Measurements from ENCODE around the gene HSPB9. TPM values are rescaled to one million over a fixed set of nuclear protein-coding genes. Genes with fewer than 3 reads are reported as not detected.

Gene HSPB9
- total and polyA plus RNA-seq, 2 experiments from 2014 or later, result 0.34 TPM; not detected in 1

DNA sequence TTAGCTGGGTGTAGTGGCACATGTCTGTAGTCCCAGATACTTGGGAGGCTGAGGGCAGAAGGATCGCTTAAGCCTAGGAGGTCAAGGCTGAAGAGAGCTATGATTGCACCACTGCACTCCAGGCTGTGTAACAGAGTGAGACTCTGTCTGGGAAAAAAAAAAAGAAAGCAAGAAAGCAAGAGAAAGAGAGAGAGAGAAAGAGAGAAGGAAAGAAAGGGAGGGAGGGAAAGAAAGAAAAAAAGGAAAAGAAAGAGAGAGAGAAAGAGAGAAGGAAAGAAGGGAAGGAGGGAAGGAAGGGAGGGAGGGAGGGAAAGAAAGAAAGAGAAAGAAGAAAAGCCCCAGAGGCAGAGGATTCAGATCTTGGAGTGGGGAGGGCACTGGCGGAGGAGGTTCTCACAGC, 16.6 kb upstream of the HSPB9 start:
- in situ Hi-C loops (cut with MboI), result no loop called here
- no peak overlapping the region for H3K4me2 ChIP-seq (ENCODE audit: unreplicated experiment)

DNA sequence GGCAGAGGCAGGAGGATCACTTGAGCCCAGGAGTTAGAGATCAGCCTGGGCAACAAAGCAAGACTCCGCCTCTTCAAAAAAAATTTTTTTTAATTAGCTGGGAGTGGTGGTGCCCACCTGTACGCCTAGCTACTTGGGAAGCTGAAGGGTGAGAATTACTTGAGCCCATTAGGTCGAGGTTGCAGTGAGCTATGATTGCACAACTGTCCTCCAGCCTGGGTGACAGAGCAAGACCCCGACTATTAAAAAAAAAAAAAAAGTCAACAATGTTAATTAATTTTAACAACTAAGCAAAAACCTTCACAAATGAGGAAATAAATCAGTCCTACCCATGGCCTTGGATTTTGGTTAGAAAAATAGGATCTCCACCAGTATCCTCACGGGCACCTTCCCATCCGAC, 15.5 kb upstream of the HSPB9 start:
- peaks cover 5% of the 10 kb centered on the region; the same call in 1 of the 2 replicates for H3K4me1 ChIP-seq (ENCODE audit: insufficient read depth)
- in situ Hi-C loops (cut with MboI), result no loop called here
- H3K36me3 ChIP-seq (ENCODE audit: low read depth), result no peaks in the 10 kb centered on the region
- H3K9me2 ChIP-seq (ENCODE audit: insufficient read depth), result no peaks in the 10 kb centered on the region
- H3K27ac ChIP-seq, result no peak overlapping the region
- WGBS, 2 experiments (ENCODE audit: low coverage in 1 of 2, low lambda C conversion rate in 2 of 2, missing lambda C conversion rate in 2 of 2), result 85 to 87% methylated on average over 6 of the region's 6 CpGs
- H3K9ac ChIP-seq, result no peak overlapping the region
- H3K27me3 ChIP-seq (replicated peaks; ENCODE audit: insufficient read depth), result no peaks in the 10 kb centered on the region
- no peaks in the 10 kb centered on the region for H3K9me3 ChIP-seq (ENCODE audit: low read depth)
- no peaks in the 10 kb centered on the region for H3F3A ChIP-seq (ENCODE audit: insufficient read depth)
- H3K4me2 ChIP-seq (ENCODE audit: unreplicated experiment), result no peak overlapping the region
- H3K4me3 ChIP-seq, result no peak overlapping the region
- H2AFZ ChIP-seq, result no peak overlapping the region
- no peak for TF ChIP-seq EZH2phosphoT487 (IDR thresholded peaks at IDR 0.05; ENCODE audit: insufficient read depth, low read depth)
- TF ChIP-seq EZH2 (IDR thresholded peaks at IDR 0.05; ENCODE audit: insufficient read depth, poor library complexity, severe bottlenecking), result no peak
- no peak for DNase-seq
- no peaks in the 10 kb centered on the region for H4K20me1 ChIP-seq (ENCODE audit: insufficient read depth)
- H3K79me2 ChIP-seq (ENCODE audit: insufficient read depth), result no peaks in the 10 kb centered on the region

More for the DNA sequence above, 16.6 kb upstream of the HSPB9 start:
- Histone ChIP-seq H4K20me1 (ENCODE audit: insufficient read depth) (no peaks in the 10 kb centered on the region), H3F3A (ENCODE audit: insufficient read depth) (no peaks in the 10 kb centered on the region), H3K36me3 (ENCODE audit: low read depth) (no peaks in the 10 kb centered on the region), H3K27ac (no peak overlapping the region), H3K4me3 (no peak overlapping the region), H2AFZ (no peak overlapping the region), H3K9ac (no peak overlapping the region), H3K27me3 (replicated peaks; ENCODE audit: insufficient read depth) (no peaks in the 10 kb centered on the region), H3K4me1 (ENCODE audit: insufficient read depth) (no peaks in the 10 kb centered on the region), H3K9me2 (ENCODE audit: insufficient read depth) (no peaks in the 10 kb centered on the region), H3K79me2 (ENCODE audit: insufficient read depth) (no peaks in the 10 kb centered on the region), H3K9me3 (ENCODE audit: low read depth) (no peaks in the 10 kb centered on the region)
- no peak for DNase-seq
- no peak for TF ChIP-seq EZH2phosphoT487 (IDR thresholded peaks at IDR 0.05; ENCODE audit: insufficient read depth, low read depth)
- no peak for TF ChIP-seq EZH2 (IDR thresholded peaks at IDR 0.05; ENCODE audit: insufficient read depth, poor library complexity, severe bottlenecking)
- WGBS, 2 experiments (ENCODE audit: low coverage in 1 of 2, low lambda C conversion rate in 2 of 2, missing lambda C conversion rate in 2 of 2), result 100% methylated on average over 1 to 2 of the region's 2 CpGs

DNA sequence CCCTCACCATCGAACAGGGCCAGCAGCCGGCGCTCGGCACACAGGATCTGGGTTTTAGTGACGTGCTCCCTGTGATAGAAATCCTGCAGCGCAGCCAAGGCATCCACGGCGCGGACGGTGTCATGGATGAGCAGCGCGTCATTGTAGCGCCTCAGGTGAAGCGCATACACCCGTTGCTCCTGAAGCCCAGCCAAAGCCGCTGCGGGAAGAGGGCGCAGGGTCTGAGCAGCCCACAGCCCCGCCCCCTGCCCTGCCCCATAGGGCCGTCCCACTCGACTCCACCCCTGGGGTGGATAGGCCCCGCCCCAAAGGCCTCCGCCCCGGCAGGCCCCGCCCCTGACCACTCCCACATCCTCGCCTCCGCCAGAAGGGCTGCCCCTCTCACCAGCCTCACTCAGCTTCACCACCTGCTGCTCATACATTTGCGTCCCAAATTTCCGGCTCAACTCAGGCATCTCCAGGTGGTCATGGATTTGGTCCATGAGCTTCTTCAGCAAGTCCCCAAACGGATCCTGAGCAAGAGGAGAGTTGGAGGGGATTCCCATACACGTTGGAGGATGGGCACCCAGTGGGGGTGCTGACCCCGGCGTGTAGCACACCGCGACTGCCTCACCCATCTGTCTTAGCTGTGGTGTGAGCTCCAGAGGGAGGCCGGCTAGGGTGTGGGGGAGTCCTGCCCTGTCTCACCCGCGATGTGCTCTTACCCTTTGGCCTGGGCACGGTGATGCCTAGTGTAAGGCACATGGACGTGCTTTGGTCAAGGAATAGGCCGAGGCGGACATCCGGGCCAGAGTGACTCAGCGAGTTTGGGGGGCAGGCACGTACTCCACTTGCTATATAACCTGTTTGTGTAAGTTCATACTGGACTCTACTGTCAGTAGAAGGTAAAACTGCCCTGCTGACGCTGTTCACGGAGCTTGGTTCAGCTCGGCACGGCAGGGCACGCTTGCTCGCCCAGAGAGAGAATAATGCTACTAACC, 14.7 kb upstream of the HSPB9 start:
- peak; percentile 47 for DNase-seq
- H3K27ac ChIP-seq, result no peak overlapping the region
- no peak overlapping the region for H3K4me2 ChIP-seq (ENCODE audit: unreplicated experiment)
- no peaks in the 10 kb centered on the region for H4K20me1 ChIP-seq (ENCODE audit: insufficient read depth)
- H3F3A ChIP-seq (ENCODE audit: insufficient read depth), result no peaks in the 10 kb centered on the region
- no peak overlapping the region for H2AFZ ChIP-seq
- H3K9me3 ChIP-seq (ENCODE audit: low read depth), result no peaks in the 10 kb centered on the region
- peaks cover 8% of the 10 kb centered on the region for H3K4me1 ChIP-seq (ENCODE audit: insufficient read depth)
- no peak for TF ChIP-seq EZH2phosphoT487 (IDR thresholded peaks at IDR 0.05; ENCODE audit: insufficient read depth, low read depth)
- TF ChIP-seq EZH2 (IDR thresholded peaks at IDR 0.05; ENCODE audit: insufficient read depth, poor library complexity, severe bottlenecking), result no peak
- WGBS, 2 experiments (ENCODE audit: low coverage in 1 of 2, low lambda C conversion rate in 2 of 2, missing lambda C conversion rate in 2 of 2), result 69 to 82% methylated on average over 34 to 51 of the region's 51 CpGs
- H3K4me3 ChIP-seq, result no peak overlapping the region
- H3K36me3 ChIP-seq (ENCODE audit: low read depth), result no peaks in the 10 kb centered on the region
- in situ Hi-C loops (cut with MboI), result no loop called here
- no peak overlapping the region for H3K9ac ChIP-seq
- no peaks in the 10 kb centered on the region for H3K9me2 ChIP-seq (ENCODE audit: insufficient read depth)
- H3K27me3 ChIP-seq (replicated peaks; ENCODE audit: insufficient read depth), result no peaks in the 10 kb centered on the region
- no peaks in the 10 kb centered on the region for H3K79me2 ChIP-seq (ENCODE audit: insufficient read depth)

DNA sequence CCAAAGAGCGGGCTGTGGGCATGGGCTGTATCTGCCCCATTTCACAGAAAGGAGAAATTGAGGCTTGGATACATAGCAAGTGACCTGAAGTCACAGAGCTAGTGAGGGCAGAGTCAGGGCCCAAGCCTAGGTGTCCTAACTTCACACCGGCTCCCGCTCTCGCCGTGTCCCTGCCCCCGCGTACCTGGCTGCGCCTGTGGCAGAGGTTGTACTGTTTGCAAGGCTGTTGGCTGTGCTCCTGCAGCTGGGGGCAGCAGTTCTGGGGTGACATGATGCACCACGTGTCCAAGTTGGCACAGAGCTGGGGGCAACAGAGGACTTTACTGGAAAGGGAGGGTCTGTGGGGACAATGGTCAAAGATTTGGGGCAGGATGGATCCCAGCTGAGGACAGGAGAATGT, 13.5 kb upstream of the HSPB9 start:
- Histone ChIP-seq H3K9me3 (ENCODE audit: low read depth) (no peaks in the 10 kb centered on the region), H3K79me2 (ENCODE audit: insufficient read depth) (no peaks in the 10 kb centered on the region), H3K4me3 (no peak overlapping the region), H3F3A (ENCODE audit: insufficient read depth) (no peaks in the 10 kb centered on the region), H3K36me3 (ENCODE audit: low read depth) (no peaks in the 10 kb centered on the region), H3K27ac (no peak overlapping the region), H2AFZ (no peak overlapping the region), H3K27me3 (replicated peaks; ENCODE audit: insufficient read depth) (no peaks in the 10 kb centered on the region), H3K4me1 (ENCODE audit: insufficient read depth) (peaks cover 10% of the 10 kb centered on the region), H4K20me1 (ENCODE audit: insufficient read depth) (no peaks in the 10 kb centered on the region), H3K4me2 (ENCODE audit: unreplicated experiment) (no peak overlapping the region), H3K9ac (no peak overlapping the region), H3K9me2 (ENCODE audit: insufficient read depth) (no peaks in the 10 kb centered on the region)
- TF ChIP-seq EZH2 (IDR thresholded peaks at IDR 0.05; ENCODE audit: insufficient read depth, poor library complexity, severe bottlenecking), result no peak
- in situ Hi-C loops (cut with MboI), result no loop called here
- 93% methylated on average over 9 of the region's 9 CpGs for WGBS, 2 experiments (ENCODE audit: low coverage in 1 of 2, low lambda C conversion rate in 2 of 2, missing lambda C conversion rate in 2 of 2)
- DNase-seq, result no peak
